Measurements from ENCODE around the gene C19orf67.
"Not testable (repeated sequence)": the region's sequence is repeated elsewhere in the genome, so short reads cannot be mapped to it uniquely, and the experiment has no call there.

C19orf67 gene

GRCh38 chr19:14055396-14055795 is 30.2 kb downstream of the C19orf67 start:
- no peak for DNase-seq

- DNase-seq, result no peak
Observed at GRCh38 chr19:14054721-14055120, 30.9 kb downstream of the C19orf67 start.

DNA sequence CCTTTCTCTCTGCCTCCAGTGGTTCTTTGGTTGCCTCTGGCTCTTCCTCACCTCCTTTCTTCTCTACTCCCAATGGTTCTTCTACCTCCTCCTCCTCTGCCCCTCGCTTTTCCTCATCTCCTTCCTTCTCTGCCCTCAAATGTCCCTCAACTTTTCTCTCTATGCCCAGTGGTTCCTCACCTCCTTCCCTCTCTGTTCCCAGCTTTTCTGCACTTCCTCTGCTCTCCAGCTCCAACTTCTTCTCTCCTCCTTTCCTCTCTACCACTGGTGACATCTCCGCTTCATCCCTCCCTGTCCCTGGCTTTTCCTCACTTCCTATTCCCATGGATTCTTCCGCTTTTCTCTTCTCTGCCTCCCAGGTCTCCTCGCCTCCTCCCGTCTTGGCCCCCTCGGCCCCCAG is 31.5 kb downstream of the C19orf67 start:
- DNase-seq, result no peak

DNA sequence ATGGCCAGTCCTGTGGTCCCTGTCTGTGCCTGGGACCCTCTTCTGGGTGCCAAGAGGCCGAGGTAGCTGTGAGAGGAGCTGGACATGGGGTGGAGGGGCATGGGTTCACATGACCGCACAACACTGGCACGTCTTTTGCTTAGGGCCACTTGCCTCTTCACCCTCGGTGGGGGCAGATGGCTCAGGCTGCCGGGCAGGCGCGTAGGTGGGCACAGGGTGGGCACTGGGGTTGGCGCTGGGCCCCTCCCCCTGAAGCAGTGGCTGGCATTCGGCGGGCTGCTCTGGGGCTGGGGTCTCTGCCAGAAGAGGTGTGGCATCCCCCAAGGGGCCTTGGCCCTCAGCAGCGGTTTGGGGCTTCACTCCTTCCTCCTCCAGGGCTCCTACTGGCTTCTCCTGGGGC is 32.1 kb downstream of the C19orf67 start:
- no peak for DNase-seq

DNA sequence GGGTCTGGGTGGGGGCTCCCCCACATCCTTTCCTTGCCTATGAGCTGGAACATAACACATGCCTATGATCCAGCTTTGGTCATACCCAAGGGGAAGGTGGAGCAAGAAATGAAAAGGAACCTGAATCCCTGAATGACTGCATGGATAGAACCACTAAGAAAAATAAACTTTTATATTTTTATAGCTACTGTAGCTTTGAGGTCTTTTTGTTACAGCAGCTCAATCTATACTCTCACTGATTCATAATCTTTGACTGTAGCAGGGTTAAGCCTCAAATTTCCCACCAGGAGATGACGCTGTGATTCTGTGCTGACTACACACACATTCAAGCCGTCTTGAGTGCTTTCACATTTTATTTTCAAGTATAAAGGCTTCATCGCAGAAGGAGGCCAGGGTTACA is 32.6 kb downstream of the C19orf67 start:
- DNase-seq, result no peak

DNA sequence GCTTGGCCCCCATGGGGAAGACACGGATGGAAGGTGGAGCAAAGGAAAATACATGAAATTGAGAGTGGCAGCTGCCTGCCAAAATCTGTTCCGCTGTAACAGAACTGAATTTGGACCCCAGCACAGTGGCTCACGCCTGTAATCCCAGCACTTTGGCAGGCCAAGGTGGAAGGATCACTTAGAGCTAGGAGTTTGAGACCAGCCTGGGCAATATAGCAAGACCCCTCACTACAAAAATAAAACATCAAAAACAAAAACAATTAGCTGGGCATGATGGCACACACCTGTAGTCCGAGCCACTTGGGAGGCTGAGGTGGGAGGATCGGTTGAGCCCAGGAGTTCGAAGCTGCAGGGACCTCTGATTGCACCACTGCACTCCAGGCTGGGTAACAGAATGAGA is 33.1 kb downstream of the C19orf67 start:
- no peak for DNase-seq

GRCh38 chr19:14051980-14052379 is 33.6 kb downstream of the C19orf67 start:
- no peak for DNase-seq

DNA sequence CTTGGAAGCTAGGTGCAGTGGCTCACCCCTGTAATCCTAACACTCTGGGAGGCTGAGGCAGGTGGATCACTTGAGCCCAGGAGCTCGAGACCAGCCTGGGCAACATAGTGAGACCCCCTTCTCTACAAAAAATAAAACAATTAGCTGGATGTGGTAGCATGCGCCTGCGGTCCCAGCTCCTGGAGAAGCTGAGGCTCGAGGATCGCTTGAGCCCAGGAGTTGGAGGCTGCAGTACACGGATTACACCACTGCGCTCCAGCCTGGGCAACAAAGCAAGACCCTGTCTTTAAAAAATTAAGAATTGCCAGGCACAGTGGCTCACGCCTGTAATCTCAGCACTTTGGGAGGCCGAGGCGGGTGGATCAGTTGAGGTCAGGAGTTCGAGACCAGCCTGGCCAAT is 34.6 kb downstream of the C19orf67 start:
- not testable (repeated sequence) for DNase-seq

GRCh38 chr19:14050512-14050911 is 35.1 kb downstream of the C19orf67 start:
- DNase-seq, result no peak

DNA sequence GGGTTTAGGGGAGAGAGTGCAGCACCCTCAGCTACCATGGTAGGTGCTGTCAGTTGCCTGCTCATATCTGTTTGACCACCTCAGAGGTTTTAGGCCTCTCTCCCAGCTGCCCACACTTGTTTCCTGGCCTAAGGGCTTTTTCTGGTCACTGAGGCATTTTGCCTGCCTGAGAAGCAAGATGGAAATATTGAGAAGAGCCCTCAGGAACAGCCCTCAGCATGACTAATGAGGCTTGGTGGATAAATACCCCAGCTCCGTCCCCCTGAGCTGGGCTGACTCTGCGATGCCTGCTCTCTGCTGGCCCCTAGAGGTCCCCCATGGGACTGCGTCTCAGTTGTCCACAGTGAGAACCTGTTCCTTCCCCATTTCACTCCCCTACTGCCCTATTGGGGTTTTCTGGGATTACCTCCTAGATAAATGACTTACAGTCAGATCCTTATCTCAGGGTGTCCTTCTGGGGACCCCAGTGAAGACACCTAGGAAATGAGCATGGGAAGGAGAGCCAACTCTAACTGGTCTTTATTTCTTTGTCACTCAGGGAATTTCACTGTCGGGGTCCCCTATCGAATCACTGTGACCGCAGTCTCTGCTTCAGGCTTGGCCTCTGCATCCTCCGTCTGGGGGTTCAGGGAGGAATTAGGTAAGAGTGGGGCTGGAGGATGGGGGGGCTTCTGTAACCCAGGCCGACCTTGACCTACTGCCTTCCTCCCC is 37.0 kb downstream of the C19orf67 start:
- no peak for DNase-seq

DNA sequence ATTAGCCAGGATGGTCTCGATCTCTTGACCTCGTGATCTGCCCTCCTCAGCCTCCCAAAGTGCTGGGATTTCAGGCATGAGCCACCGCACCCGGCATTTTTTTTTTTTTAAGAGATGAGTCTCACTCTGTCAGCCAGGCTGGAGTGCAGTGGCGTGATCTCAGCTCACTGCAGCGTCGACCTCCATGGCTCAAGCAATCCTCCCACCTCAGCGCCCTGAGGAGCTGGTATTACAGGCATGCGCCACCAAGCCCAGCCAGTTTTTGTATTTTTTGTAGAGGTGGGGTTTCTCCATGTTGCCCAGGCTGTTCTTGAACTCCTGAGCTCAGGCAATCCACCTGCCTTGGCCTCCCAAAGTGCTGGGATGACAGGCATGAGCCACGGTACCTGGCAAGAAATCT is 37.7 kb downstream of the C19orf67 start:
- DNase-seq, result not testable (repeated sequence)

GRCh38 chr19:14042659-14043608 is 42.6 kb downstream of the C19orf67 start:
- not testable (repeated sequence) for DNase-seq

DNA sequence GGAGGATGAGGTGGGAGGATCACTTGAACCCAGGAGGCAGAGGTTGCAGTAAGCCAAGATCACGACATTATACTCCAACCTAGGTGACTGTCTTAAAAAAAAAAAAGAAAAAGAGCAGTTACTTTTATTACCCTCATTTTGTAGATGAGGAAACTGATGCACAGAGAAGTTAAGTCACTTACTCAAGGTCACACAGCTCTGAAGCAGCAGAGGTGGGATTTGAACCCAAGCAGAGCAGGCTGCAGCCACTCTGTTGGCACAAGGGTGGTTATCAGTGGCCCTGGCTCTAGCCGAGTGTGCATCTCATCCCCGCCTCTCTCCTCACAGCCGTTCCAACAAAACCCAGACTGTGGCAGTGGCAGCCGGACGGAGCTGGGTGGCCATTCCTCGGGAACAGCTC is 46.4 kb downstream of the C19orf67 start:
- DNase-seq, result no peak

- DNase-seq, result no peak
Observed at GRCh38 chr19:14035706-14036105, 49.9 kb downstream of the C19orf67 start.

DNA sequence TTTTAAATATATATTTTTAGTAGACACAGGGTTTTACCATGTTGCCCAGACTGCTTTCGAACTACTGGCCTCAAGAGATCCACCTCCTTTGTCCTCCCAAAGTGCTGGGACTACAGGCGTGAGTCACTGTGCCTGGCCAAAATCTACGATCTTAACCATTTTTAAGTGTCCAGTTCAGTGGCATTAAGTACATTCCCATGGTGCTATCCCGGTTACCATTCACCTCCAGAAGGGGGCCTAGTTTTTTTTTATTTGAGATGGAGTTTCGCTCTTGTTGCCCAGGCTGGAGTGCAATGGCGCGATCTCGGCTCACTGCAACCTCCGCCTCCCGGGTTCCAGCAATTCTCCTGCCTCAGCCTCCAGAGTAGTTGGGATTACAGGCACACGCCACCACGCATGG is 50.4 kb downstream of the C19orf67 start:
- DNase-seq, result not testable (repeated sequence)

- no peak for DNase-seq
Observed at GRCh38 chr19:14033946-14034345, 51.6 kb downstream of the C19orf67 start.

GRCh38 chr19:14031719-14032480 is 53.7 kb downstream of the C19orf67 start, which contains the start of gene IL27RA:
IL27RA (plus strand) TSS chr19:14031762; CDS start chr19:14031873, 111 bp downstream.
- no peak for DNase-seq
